Suprapubic skin (tissue), 4 donors: Measurements from ENCODE around the gene SLC29A1.

Experiments used
- EP300 ChIP-seq: sonication (generic); formaldehyde crosslinking; IDR thresholded peaks from one replicate; pipeline ENCODE4 v1.6.1; 2017; ENCODE audit warnings: antibody characterized with exemption
- POLR2A ChIP-seq, 2 donors: fragments of 450-650 bp; IDR thresholded peaks; one replicate each; pipeline ENCODE4 v1.6.1; 2017; ENCODE audit warnings: antibody characterized with exemption in 2 of 2, mild to moderate bottlenecking in 2 of 2, moderate library complexity in 2 of 2
- POLR2AphosphoS5 ChIP-seq, 3 donors: sonication (generic); formaldehyde crosslinking; IDR thresholded peaks; one replicate each; pipeline ENCODE4 v1.6.1; 2017; ENCODE audit warnings: antibody characterized with exemption in 3 of 3
- TF ChIP-seq, protein P1 (sequence below), 2 donors: fragments of 200-600 bp in 1 of 2; fragments of 450-650 bp in 1 of 2; sonication (generic) in 1 of 2; IDR thresholded peaks; one replicate each; pipeline ENCODE4 v1.5.1; 2016 to 2019; ENCODE audit warnings: antibody characterized with exemption in 2 of 2, mild to moderate bottlenecking in 1 of 2, moderate library complexity in 1 of 2

DNA sequence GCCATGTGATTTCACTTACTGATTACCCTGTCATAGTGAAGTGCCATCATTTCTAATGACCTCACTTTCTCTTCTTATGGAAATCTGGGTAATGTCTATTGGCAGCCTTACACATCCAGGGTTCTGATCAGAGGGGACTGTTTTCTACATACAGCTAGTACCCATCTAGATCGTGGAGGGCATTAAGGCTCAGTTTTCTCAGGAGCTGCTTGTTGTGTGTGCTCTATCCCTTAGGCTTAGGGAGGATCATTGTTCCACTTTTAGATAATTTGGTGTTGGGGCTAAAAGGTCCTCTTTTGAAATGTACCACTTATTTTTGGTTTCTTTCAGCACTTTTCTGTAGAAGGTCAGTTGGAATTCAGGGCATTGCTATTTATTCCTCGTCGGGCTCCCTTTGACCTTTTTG lies 27.3 kb downstream of the SLC29A1 start:
- TF ChIP-seq POLR2AphosphoS5 (IDR thresholded peaks at IDR 0.05) (no peak), POLR2A (IDR thresholded peaks at IDR 0.05) (no peak), EP300 (no peak)
- TF ChIP-seq, protein P1, sequence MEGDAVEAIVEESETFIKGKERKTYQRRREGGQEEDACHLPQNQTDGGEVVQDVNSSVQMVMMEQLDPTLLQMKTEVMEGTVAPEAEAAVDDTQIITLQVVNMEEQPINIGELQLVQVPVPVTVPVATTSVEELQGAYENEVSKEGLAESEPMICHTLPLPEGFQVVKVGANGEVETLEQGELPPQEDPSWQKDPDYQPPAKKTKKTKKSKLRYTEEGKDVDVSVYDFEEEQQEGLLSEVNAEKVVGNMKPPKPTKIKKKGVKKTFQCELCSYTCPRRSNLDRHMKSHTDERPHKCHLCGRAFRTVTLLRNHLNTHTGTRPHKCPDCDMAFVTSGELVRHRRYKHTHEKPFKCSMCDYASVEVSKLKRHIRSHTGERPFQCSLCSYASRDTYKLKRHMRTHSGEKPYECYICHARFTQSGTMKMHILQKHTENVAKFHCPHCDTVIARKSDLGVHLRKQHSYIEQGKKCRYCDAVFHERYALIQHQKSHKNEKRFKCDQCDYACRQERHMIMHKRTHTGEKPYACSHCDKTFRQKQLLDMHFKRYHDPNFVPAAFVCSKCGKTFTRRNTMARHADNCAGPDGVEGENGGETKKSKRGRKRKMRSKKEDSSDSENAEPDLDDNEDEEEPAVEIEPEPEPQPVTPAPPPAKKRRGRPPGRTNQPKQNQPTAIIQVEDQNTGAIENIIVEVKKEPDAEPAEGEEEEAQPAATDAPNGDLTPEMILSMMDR (IDR thresholded peaks at IDR 0.05), result no peak
